Omental fat pad (tissue), 4 donors: Measurements from ENCODE around the gene CECR2. TPM values are rescaled to one million over a fixed set of nuclear protein-coding genes. Genes with fewer than 3 reads are reported as not detected.

Source experiments
- ATAC-seq: fragments of 150-250 bp; one replicate; pipeline ENCODE4 v1.9.1; 2016; ENCODE audit warnings: mild to moderate bottlenecking, moderate library complexity; ENCODE audit not compliant: low FRiP score
- DNase-seq: peaks from one replicate; pipeline ENCODE4 v3.0.0-alpha.2; 2019; ENCODE audit warnings: low spot score
- total RNA-seq, 4 donors: library from RNA; depleted of rRNA; stranded (reverse); fragments of >200 nt; gene quantifications; one replicate each; pipeline ENCODE4 v1.1.0, GENCODE V29; 2016
- TF ChIP-seq, protein P1 (sequence below), 3 donors: fragments of 450-650 bp; IDR thresholded peaks; one replicate each; pipeline ENCODE4 v1.5.1; 2016 to 2017; ENCODE audit warnings: antibody characterized with exemption in 3 of 3, mild to moderate bottlenecking in 3 of 3, moderate library complexity in 2 of 3

The CECR2 gene
- total RNA-seq, 4 donors from 2014 or later: 0.24 to 3.9 (median 0.70) TPM

DNA sequence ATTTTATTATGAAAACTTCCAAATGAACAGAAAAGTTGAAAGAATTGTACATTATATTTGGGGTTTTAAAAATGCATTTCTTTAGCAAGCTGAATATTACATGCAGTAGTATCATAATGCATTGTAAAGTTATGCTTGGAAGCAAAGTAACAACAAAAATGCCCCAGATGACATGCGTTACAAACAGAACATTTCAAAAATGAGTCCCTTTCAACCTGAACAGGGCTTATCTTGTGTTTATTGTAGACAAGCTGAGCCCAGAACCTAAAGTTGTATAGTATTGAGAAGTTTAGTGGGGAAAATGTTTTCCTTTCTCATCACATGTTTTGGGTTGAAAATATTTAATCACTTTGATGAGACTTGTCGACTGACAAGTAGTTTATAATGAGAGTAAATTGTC lies 68.8 kb downstream of the CECR2 start:
- no peak for ATAC-seq
- no peak for DNase-seq
- TF ChIP-seq, protein P1, sequence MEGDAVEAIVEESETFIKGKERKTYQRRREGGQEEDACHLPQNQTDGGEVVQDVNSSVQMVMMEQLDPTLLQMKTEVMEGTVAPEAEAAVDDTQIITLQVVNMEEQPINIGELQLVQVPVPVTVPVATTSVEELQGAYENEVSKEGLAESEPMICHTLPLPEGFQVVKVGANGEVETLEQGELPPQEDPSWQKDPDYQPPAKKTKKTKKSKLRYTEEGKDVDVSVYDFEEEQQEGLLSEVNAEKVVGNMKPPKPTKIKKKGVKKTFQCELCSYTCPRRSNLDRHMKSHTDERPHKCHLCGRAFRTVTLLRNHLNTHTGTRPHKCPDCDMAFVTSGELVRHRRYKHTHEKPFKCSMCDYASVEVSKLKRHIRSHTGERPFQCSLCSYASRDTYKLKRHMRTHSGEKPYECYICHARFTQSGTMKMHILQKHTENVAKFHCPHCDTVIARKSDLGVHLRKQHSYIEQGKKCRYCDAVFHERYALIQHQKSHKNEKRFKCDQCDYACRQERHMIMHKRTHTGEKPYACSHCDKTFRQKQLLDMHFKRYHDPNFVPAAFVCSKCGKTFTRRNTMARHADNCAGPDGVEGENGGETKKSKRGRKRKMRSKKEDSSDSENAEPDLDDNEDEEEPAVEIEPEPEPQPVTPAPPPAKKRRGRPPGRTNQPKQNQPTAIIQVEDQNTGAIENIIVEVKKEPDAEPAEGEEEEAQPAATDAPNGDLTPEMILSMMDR (IDR thresholded peaks at IDR 0.05): no peak

DNA sequence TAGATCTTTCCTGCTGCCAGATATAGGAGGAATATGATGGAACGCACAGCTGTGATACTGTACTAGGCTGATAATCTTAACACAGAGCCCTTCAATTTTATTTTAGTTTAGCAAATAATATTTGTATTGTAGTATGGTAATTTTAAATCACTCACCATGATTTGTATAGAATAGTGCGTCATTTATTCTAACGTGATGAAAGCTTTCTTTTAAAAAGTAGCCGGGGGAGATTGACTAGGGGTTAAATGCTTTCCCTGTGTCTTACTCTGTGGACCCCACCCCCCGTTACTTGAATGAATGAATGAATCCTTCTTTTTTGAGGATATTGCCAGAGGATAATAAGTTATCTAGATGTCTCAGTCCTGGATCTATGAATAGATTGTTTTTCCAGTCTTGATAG lies 72.1 kb downstream of the CECR2 start:
- no peak for DNase-seq
- TF ChIP-seq, protein P1 (IDR thresholded peaks at IDR 0.05): no peak
- ATAC-seq: no peak

DNA sequence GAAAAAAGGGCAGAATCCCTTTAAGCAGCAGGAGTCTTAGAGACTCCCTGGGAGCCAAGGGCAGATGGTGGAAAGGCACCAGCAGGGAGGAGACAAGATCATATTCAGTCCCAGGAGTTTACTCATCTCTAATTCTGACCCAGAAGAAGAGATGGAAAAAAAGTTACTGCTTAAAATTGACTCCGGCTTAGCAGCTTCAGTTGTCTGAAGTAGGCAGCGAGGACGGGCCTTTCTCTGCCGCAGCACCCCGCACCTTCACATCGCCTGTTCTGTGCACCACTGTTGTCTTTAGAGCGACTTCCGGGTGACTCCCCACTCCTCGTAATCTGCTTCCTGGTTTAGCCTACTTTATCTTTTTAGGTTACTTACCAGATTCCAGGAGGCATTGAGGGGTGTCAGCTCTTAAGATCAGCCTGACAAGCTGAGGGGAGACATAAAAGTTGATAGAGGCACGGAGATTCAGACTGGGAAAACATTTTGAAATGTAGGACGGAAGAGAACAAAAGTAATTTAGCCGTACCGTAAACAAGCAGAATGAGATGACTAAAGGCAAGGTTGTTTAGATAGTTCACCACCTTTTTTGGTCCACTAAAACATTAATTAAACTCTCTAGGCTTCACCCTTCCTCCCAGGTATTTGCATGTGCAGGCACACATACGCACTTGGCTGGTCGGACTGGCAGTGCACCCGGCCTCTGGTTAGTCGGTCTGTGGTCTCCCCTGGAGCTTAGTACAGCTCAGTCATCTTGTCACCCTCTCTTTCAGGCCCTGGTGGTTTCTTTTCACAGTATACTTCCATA lies 74.3 kb downstream of the CECR2 start:
- DNase-seq: no peak
- ATAC-seq: no peak
- TF ChIP-seq, protein P1 (IDR thresholded peaks at IDR 0.05): no peak

DNA sequence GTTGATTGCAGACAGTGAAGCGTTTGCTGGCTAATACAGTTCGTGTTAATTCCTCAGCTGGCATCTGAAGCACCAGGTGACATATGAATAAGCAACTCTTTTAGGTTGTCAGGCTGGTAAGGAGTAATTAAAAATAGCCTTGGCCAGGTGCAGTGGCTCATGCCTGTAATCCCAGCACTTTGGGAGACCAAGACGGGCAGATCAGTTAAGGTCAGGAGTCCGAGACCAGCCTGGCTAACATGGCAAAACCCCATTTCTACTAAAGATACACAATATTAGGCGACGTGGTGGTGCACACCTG lies 74.9 kb downstream of the CECR2 start:
- DNase-seq: no peak
- no peak for ATAC-seq
- TF ChIP-seq, protein P1 (IDR thresholded peaks at IDR 0.05): no peak

DNA sequence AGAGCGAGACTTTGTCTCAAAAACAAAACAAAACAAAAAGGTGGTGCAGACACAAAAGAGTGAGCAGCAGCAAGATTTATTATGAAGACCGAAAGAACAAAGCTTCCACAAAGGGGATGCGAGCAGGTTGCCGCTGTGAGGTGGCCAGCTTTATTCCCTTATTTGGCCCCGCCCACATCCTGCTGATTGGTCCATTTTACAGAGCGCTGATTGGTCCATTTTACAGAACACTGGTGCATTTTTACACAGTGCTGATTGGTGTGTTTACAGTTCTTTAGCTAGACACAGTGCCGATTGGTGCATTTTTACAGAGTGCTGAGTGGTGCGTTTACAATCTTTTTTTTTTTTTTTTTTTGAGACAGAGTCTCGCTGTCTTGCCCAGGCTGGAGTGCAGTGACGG lies 77.4 kb downstream of the CECR2 start:
- DNase-seq (no peak), ATAC-seq (no peak)
- TF ChIP-seq, protein P1 (IDR thresholded peaks at IDR 0.05): no peak

DNA sequence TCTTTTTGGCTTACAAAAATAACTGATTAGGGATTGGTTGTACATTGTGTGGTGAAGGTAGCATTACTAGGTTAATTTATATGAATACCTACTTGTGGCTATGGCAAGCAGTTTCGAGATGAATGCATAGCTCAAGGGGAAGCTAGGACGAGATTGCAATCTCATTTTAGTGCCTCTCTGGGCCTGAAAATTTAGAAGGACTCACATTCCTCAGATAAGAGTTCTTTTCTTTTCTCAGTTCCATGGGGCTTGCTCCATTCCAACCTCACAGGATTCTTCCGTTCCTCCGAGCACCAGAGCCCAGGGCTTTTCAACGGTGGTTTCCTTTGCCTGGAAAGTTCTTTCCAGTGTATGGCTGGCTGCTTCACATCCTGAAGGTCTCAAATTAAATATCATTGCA lies 82.1 kb downstream of the CECR2 start:
- DNase-seq (no peak), ATAC-seq (no peak)
- TF ChIP-seq, protein P1 (IDR thresholded peaks at IDR 0.05): no peak

DNA sequence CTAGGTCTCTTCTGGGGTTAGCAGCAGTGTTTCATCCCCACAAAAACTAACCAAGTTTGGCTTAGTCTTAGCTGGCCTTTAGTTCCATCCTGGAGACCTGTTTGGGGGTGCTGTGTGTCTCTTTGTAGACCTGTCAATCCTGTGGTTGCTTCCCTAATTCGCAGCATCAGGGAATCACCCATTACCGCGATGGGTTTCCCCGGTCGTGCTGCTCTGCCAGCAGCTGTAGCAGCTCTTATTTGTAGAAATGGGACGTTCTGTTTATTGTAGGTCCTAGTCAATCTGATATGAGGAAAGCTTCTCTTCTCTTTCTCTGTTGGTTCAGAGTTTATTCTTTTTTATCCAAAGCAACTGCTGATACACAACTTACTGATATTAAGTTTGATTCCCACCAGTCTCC lies 91.6 kb downstream of the CECR2 start:
- DNase-seq: no peak
- no peak for ATAC-seq
- TF ChIP-seq, protein P1 (IDR thresholded peaks at IDR 0.05): no peak
